Large intestine (tissue), 1 donor: ENCODE results near the gene CBL. TPM values are rescaled to one million over a fixed set of nuclear protein-coding genes. Genes with fewer than 3 reads are reported as not detected.

Experiments used
- polyA plus RNA-seq: library from polyadenylated mRNA; unstranded; fragments of 120-200 nt; gene quantifications from one replicate; pipeline ENCODE4 v1.2.1, GENCODE V29; 2013

Gene CBL
- polyA plus RNA-seq, 1 donor: 12.7 TPM

Other genes starting within 250 kb of the CBL start
- 0.04 TPM for gene FOXR1, start 234.6 kb upstream of the CBL start, polyA plus RNA-seq
- gene CENATAC, start 208.2 kb upstream of the CBL start, polyA plus RNA-seq: 35.0 TPM
- 1,295 TPM for gene RPS25, start 188.0 kb upstream of the CBL start, polyA plus RNA-seq
- gene TRAPPC4, start 187.6 kb upstream of the CBL start, polyA plus RNA-seq: 87.9 TPM
- 192 TPM for gene SLC37A4, start 175.5 kb upstream of the CBL start, polyA plus RNA-seq
- gene HYOU1, start 149.1 kb upstream of the CBL start, polyA plus RNA-seq: 83.1 TPM
- gene VPS11, start 138.5 kb upstream of the CBL start, polyA plus RNA-seq: 50.4 TPM
- 25.3 TPM for gene HMBS, start 121.5 kb upstream of the CBL start, polyA plus RNA-seq
- gene DPAGT1, start 104.5 kb upstream of the CBL start, polyA plus RNA-seq: 51.1 TPM
- 18.1 TPM for gene C2CD2L, start 99.0 kb upstream of the CBL start, polyA plus RNA-seq
- gene HINFP, start 84.8 kb upstream of the CBL start, polyA plus RNA-seq: 40.2 TPM
- gene ABCG4, start 57.3 kb upstream of the CBL start, polyA plus RNA-seq: 1.2 TPM
- gene NLRX1, start 37.6 kb upstream of the CBL start, polyA plus RNA-seq: 10.4 TPM
- 64.1 TPM for gene NHERF4, start 20.9 kb upstream of the CBL start, polyA plus RNA-seq
- 50.4 TPM for gene MCAM, start 110.8 kb downstream of the CBL start, polyA plus RNA-seq
- gene RNF26, start 128.2 kb downstream of the CBL start, polyA plus RNA-seq: 25.2 TPM
- 19.5 TPM for gene C1QTNF5, start 134.5 kb downstream of the CBL start, polyA plus RNA-seq
- gene MFRP, start 140.4 kb downstream of the CBL start, polyA plus RNA-seq: 0.01 TPM
- 4.2 TPM for gene USP2, start 175.4 kb downstream of the CBL start, polyA plus RNA-seq
- gene THY1, start 216.8 kb downstream of the CBL start, polyA plus RNA-seq: 44.4 TPM